GM21528 (cell line): ENCODE measurements around the gene ZNF516.

Experiments
- ATAC-seq: cut with Tn5 transposase; IDR thresholded peaks from one replicate; pipeline ENCODE4 v1.9.1; 2021; ENCODE audit warnings: mild to moderate bottlenecking, moderate library complexity; ENCODE audit not compliant: unreplicated experiment, low FRiP score

ZNF516 gene

DNA sequence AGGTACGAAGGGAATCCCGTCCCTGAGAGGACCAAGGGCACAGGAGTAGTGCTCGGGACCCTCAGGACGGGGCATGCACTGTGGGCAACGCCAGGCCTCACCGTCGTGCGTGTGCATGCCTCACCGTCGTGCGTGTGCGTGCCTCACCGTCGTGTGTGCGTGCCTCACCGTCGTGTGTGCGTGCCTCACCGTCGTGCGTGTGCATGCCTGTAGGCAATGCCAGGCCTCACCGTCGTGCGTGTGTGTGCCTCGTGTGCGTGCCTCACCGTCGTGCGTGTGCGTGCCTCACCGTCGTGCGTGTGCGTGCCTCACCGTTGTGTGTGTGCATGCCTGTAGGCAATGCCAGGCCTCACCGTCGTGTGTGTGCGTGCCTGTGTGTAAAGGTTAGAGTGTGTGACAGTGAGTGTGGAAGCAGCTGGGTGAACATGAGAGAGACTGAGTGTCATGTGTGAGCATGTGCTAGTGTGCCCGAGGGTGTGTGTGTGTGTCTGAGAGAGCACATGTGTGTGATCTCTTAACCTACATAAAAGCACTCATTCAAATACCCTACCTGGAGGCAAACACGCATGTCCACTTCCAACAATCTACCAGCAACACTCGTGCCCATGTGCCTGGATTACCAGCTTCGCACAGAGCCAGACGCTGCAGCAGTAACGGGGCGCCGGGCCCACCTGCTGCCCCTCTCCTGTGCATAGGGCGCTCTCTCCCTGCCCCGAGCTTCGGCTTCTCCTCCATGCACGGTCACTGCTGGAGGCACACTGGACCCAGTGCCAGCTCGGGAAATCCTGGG lies 36.3 kb downstream of the ZNF516 start:
- ATAC-seq = no peak

DNA sequence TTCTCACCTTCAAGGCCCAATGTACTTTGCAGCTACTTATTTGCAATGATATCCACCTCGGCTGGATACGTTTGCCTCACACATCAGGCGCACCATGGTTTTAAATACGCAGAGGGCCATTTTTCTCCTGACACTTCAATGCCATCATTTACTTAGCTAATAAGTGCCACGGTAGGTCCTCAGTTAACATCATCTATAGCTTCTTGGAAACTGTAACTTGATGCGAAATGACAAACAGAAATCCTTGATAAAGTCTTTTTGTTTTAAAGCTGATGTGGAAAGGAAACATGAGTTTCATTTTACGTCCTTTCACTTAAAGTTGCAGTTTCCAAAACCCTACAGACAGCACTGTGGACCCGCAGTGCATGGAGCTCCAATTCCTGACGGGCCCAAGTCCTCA lies 37.1 kb downstream of the ZNF516 start:
- no peak for ATAC-seq

DNA sequence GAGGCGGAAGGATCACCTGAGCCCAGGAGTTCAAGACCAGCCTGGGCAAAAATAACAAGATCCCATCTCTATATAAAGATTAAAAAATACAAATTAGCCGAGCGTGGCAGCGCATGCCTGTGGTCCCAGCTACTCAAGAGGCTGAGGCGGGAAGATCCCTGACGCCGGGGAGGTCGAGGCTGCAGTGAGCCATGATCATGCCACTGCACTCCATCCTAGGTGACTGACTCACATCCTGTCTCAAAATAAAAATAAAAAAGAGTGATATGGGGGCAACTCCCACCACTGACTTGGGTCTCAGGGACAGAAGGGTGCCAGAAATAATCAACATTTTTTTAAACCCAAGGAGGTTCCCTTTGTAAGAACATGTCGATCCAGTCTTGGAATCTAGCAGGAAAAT lies 37.6 kb downstream of the ZNF516 start:
- ATAC-seq = no peak

DNA sequence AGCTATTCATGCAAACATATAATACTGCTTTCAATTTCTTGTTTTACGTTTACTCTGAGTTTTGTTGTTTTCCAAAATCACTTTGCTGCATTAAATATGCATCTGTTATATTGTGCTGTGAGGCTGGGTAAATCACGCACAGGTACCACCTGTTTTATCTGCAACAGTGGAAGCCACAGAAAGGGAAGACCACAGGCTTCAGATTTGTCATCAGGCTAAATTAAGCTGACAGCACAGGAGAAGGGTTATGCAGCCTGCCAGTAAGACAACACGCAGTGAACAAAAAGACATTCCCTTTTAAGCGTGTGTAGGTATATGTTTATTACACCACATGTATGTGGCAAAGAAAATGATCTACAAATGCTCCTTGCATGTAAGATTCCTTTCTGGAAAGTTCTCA lies 38.2 kb downstream of the ZNF516 start:
- ATAC-seq = no peak

DNA sequence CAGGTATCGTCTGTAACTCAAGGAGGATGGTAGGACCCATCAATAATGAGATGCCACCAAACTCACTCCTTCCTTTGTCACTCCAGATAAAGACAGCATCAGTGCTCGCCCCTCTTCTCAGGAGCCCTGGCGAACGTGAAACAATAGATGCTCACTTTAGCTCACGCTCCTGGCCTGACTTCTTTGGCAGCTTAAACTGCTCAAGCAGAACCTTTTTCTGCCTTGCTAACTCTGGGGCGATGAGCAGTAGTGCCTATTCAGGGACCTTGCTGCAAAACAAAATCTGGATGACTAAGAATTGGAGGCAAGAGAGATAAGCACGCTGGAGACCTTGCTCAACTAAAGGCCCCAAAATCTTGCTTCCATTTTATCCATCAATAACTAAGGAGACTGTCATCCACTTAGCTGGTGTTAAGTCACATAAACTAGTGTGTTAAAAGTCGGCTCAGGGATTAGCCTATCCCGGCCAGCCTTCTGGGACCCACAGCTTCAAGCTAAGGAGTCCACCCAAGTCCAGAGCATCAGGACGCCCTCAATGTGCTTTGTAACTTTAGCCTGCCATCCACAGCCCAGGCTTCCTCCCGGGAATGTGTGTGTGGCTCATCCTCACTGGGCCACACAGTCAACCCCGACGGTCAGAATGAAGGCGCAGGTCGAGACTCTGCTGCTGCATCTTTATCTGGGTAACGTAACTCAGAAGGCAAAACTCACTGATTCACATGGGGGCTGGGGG lies 38.9 kb downstream of the ZNF516 start:
- no peak for ATAC-seq

DNA sequence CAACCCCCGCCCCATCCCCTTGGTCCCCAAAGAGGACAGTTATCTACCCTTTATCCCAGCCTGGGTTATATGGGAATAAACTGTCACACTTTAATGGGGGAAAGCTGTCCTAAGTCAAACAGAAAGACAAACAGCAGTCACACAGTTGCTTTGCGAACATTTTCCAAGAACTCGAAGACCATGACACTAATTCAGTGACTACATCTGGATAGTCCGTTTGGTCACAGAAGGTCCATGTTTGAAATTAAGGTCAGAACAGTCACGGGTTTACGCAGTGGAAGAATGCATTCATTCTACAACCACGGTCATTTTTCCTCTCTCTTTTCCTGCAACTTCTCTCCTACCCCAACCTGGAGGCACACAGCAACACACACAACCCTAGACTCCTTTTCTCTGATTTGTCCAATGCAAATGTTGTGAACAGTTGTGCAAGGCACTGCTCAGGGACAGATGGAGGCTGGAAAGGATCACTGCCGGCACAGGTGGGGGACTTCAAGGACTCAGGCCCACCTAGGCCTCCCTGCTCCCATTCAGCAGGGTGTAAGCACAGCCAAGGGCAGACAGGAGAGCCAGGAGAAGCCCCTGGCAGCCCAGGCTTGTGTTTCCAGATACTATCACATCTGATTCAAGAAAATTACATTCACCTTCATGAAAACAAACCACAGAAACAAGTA lies 39.9 kb downstream of the ZNF516 start:
- no peak for ATAC-seq

DNA sequence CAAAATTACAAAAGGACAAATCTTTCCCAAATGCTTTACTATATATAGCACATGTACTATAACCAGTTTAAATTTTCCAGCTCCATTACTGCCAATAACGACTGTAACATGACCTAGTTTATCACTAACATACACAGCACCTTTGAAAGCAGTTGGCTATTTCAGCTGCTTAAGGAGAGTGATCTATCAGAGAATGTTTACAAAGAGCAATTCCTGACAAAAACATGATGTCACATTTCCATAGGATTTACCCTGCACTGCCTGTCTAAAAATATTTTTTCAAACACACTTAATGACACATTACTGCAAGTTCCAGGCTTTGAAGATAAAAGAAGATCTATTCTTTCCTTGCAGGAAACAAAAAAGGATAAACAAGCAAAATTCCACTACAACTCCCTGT lies 40.6 kb downstream of the ZNF516 start:
- no peak for ATAC-seq

DNA sequence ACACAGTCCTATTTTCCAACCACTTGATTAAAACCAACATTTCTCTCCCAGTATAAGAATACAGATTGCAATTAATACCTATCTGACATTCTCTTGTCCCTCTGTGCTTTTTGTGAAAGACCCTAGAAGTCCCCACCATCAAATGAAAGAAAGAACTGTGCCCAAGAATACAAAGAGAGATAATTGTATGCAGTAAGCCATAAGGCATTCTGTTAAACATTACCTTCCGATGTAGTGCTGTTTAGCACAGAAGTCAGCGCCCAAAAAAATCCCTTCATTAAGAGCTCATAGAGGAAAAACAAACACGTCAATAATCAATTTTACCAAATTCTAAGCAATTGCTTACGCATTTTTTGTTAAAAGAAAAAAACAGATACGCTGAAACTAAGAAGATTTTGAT lies 41.1 kb downstream of the ZNF516 start:
- no peak for ATAC-seq

DNA sequence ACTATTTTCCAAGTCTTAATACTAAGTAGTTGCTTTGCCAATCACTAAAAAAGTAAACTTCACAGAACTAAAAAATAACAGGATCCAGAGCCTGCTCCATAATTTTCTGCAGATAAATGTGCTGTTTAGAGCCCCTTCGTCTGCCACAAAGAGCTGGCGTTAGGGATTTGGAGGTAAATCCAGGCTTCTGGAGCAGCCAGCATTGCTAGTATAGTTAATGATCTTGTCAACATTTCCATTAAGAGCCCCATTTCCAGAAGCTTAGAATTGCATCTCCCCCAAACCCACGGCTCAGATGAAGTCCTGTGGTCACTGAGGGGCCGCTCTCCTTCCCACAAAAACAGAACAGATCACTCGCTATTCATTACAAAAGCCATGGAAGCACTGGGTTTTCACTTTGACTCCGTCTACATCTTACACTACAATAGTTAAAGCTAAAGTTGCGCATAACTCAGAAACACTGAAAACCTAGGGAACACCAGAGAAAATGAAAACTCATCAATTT lies 41.9 kb downstream of the ZNF516 start:
- ATAC-seq = no peak

DNA sequence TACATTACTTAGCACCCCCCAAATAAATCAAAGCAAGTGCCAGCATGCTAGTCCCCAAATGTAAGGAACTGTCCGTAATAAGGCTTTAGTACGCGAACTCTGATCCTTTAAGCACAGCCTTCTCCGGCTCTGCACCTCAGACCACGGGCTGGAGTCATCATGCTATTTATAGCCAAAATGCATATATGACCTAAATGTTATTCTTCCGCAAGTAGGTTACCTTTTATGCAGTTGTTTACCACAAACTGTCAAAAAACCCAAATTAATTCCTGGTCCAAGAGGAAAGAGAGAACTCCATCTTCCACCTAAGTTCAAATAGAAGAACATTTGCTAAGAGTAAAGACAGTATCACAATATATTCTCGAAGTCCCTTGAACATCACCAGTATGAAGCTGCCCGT lies 42.7 kb downstream of the ZNF516 start:
- ATAC-seq = no peak

DNA sequence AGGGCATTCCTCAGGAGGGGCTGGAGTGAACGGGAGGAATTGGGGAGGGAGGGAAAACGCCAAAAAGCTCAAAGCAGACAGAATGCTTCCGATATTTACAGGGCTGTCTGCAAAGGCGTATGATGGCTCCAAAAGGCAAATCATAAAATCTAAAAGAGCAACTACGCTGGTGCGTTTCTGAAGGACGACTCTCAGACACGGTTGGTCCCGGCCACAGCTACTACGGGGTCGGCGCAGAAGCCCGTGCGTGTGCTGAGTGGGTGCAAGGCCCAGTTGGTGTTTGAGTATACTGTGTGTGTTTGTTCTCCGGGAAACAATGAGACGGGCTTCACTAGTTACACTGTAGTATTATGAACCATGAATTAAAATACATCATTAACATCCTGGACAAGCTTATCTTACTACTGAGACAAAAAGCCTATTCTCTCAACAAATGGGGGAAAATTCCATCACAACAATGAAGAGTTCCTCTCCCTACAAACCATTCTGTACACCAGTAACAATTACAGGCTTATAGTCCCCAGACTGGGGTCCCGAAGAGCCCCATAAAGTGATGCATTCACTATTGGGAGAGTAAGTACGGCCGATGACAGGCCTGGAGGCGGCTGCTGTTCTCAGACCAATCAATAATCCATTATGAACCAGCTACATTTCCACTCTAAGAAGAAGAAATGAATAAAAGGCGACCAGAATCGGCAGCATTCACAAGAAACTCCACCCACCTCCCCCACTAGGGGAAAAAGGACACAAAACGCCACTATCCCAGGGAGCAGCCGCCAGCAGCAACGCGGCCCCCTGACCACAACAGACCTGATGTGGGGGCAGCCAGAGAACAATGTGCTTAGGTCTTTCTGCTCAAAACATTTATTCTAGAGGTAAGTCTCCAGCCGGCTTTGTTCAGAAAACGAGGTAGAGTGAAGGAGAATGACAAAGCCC lies 43.4 kb downstream of the ZNF516 start:
- ATAC-seq = no peak

DNA sequence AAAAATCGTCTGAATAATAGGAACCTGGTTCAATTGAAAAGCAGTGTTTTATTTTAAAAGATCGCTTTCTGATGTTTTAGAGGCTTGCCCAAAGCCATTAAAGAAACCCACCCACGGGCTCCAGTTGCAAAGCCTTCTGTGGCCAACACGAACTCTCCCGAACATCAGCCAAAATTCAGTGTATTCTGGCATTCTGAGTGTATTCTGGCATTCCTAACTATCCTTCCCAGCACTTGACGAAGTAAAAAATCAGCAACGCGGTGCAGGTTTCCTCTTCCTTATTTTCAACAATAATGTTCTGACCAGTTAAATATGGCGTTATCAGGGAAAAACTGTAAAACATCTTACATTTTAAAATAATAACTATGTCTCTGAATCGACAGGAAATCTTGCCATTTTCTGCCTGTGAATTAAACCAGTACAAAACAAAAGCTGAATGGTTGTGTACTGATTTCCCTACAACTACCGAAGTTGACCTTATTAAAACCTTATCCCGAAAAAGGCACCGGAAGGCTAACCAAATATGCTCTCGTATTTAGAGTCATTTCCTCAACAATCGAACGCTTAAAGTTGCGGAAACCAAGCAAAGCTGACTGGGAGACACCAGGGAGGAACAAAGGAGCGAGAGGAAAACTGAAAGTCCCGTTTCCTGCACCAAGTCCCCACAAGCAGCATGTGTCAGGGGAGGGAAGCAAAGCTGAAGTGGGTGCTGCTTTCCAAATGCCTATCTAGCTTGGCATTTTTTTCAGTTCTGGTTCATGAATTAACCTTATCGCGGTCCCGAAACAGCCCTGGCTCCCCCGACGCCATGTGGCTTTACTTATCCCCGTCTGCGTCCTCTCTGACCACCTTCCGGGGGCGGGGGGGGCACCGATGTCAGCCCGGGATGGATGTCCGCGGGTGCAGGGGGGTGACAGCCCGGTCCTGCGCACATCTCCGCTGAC lies 44.3 kb downstream of the ZNF516 start:
- no peak for ATAC-seq

DNA sequence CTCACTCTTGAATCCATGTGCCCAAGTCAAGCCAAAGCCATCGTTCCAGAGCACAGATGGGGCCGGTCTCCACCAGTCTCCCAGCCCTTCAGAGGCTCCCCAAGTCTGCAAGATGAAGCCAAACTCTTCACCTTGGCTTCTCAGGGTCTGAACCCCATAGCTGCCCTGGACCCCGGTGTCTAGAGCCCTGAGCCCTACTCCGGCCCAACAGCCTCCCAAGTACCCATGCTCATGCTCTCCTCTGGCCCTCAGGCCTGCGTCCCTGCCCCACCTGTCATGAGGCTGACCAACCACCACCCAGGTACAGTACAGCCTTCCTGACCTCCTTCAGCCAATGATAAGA lies 46.0 kb downstream of the ZNF516 start:
- ATAC-seq = no peak

DNA sequence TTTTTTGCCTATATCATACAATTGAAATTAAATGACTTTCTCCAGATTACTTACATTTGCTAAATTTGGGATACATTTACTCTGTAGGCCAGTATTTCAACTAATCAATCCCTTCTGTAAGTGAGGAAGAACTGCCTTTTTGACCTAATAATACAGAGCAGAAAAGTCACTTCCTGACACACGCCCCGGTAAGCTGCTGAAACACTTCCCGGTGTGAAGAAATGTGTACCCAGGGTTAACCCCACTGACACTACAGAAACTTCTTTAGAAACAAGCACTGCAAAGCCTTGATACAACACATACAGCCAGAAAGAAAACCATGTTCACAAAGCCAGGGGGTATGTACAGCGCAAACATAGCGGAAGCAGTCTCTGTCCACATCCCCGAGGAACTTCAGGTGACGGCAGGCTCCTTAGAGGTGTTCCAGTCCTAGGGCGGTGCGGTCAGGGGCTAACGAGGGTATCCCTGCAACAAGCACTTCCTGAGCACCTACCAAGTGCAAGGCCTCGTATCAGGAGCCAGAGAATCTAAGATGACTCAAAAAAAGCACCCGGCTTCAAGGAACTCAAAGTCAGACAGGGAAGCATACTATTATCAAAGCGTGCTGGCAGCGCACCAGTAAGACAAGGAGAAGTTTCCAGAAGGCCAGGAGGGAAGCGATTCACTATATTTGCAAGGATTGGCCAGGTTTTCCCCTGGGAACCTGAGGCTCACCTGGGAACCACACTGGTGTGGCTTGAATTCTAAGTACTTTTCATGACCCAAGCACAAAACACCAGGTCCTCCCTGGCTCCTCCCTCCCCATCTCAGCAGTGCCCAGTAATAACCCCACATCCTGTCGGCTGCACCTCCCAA lies 46.6 kb downstream of the ZNF516 start:
- ATAC-seq = no peak

DNA sequence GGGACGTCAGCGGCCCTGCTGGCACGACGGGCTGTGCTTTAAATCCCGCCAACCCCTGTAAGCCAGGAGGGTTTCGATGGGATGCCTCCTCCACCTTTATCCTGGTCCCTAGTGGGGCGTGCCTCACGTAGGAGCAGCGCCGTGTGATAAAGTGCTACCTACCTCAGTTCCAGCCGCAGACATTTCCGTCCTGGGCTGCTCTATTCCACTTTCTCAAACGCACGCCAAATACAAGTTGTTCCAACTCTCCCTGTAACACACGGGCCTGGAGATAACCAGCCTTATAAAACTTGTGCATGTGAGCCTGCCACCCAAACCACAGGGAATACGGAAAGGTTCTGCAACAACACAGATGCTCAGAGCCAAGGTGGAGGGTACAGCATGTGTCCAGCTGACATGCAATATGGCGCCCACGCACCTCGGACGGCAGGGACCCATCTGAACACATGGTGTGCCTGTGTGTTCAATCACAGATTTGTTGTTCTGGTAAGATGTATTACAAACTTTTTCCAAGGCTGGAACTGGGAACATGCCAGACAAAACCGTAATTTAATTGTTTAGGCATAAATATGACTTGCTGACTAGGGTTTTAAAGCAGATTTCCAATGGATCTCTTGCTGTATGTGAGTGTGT lies 47.7 kb downstream of the ZNF516 start:
- no peak for ATAC-seq

DNA sequence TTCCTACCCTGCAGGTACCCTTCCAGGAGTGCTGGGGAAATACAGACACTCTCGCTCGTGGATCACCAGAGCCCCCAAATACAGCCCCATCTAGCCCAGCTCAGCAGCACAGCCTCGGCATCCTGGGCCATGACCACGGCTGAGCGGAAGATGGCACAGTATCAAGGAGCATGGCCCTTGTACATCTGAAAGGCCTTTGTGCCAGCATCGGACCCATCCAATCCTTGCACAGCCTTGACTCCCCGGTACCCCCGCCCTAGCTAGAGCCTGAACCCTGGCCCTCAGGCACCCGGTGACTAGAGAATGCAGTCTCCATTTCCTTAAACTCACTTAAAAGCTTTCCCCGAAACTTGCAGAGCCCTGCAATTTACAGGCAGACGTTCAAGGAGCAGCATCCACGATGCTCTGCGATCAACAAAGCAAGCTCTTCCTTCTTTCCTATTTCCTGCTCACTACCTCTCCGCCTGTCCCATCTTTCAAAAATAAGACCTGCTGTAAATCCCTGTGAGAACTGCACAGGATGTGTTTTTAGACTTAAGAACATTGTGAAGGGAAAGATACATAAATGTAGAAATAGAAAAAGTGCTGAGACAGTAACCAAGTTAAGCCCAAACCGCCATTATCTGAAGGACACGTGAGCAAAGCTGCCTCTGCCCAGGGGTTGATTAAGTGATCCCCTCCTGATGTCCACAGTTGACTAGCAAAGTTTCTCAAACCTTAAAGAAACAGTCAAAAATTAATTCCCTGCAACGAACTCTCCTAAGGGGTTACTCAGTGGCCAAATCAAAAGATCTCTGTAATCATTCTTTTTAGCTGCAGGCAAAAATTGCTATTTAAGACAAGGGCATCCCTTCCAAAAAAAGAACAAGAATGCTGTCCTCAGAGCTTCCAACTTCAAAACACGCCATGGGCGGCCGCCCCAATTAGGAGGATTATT lies 48.5 kb downstream of the ZNF516 start:
- no peak for ATAC-seq

DNA sequence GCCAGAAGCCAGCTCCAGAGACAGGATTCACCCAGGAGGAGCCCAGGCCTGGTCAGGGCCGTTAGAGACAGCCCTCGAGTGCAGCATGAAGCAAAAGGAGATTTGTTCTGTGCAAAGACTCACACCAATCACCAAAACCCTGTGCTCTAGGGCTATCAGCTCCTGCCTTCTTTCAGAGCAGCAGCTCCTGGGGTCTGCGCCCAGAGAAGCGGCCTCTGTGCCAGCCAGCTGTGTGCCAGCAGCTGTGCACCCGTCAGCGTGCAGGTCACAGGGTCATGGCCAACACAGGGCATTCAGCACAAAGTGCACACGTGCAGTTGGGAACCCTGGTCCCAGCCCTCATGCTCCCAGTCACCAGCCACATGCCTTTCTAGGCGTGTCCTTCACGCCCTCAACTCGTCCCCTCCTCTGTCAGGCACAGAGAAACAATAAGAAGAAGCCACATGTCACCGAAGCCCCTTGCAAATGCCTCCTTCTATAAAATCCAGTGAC lies 49.3 kb downstream of the ZNF516 start:
- no peak for ATAC-seq
